HG02763 (cell line): Measurements from ENCODE around the gene MAP4K3.
"Not testable (repeated sequence)": the region's sequence is repeated elsewhere in the genome, so short reads cannot be mapped to it uniquely, and the experiment has no call there.

Experiments used
- ATAC-seq: cut with Tn5 transposase; IDR thresholded peaks from one replicate; pipeline ENCODE4 v1.9.1; 2021; ENCODE audit warnings: mild to moderate bottlenecking, moderate library complexity; ENCODE audit not compliant: unreplicated experiment

Gene MAP4K3

GRCh38 chr2:39409697-39410389 is 27.2 kb downstream of the MAP4K3 start:
- ATAC-seq = no peak

- peak; percentile 40 for ATAC-seq
Measured at GRCh38 chr2:39408351-39409136, 28.5 kb downstream of the MAP4K3 start.

GRCh38 chr2:39407516-39408296 is 29.4 kb downstream of the MAP4K3 start:
- no peak for ATAC-seq

- ATAC-seq = no peak
Measured at GRCh38 chr2:39405364-39405763, 31.7 kb downstream of the MAP4K3 start.

- ATAC-seq = peak; percentile 55
Measured at GRCh38 chr2:39403311-39403710, 33.8 kb downstream of the MAP4K3 start.

GRCh38 chr2:39401319-39401718 is 35.8 kb downstream of the MAP4K3 start:
- no peak for ATAC-seq

- ATAC-seq = no peak
Measured at GRCh38 chr2:39399570-39399969, 37.5 kb downstream of the MAP4K3 start.

GRCh38 chr2:39395313-39395712 is 41.8 kb downstream of the MAP4K3 start:
- no peak for ATAC-seq

- no peak for ATAC-seq
Measured at GRCh38 chr2:39394516-39394961, 42.5 kb downstream of the MAP4K3 start.

- no peak for ATAC-seq
Measured at GRCh38 chr2:39392672-39393071, 44.4 kb downstream of the MAP4K3 start.

GRCh38 chr2:39390216-39390615 is 46.9 kb downstream of the MAP4K3 start:
- ATAC-seq = no peak

- no peak for ATAC-seq
Measured at GRCh38 chr2:39386064-39386463, 51.0 kb downstream of the MAP4K3 start.

- no peak for ATAC-seq
Measured at GRCh38 chr2:39385172-39385571, 51.9 kb downstream of the MAP4K3 start.

GRCh38 chr2:39384071-39384470 is 53.0 kb downstream of the MAP4K3 start:
- ATAC-seq = not testable (repeated sequence)

GRCh38 chr2:39383146-39383545 is 53.9 kb downstream of the MAP4K3 start:
- ATAC-seq = no peak

GRCh38 chr2:39381653-39382052 is 55.4 kb downstream of the MAP4K3 start:
- ATAC-seq = no peak

- no peak for ATAC-seq
Measured at GRCh38 chr2:39380525-39381150, 56.4 kb downstream of the MAP4K3 start.

GRCh38 chr2:39379643-39380524 is 57.2 kb downstream of the MAP4K3 start:
- ATAC-seq = peak; percentile 80

- no peak for ATAC-seq
Measured at GRCh38 chr2:39378968-39379367, 58.1 kb downstream of the MAP4K3 start.
